B cell (primary cell): Measurements from ENCODE around the gene NPAS3. TPM values are rescaled to one million over a fixed set of nuclear protein-coding genes. Genes with fewer than 3 reads are reported as not detected.

ENCODE experiments used
- ATAC-seq: fragments of 200-7000 bp; cut with Tn5 transposase; one replicate; pipeline ENCODE4 v1.10.0; 2021; ENCODE audit warnings: low read depth, mild to moderate bottlenecking, moderate number of reproducible peaks, moderate library complexity
- CTCF ChIA-PET: fragments of 350-600 bp; sonication (Branson Sonifier 250); formaldehyde crosslinking; loops from one replicate; lab custom pipeline; 2021; ENCODE audit warnings: antibody characterized with exemption, inconsistent platforms; lab: Charles Lee
- POLR2A ChIA-PET: fragments of 350-600 bp; sonication (Branson Sonifier 250); formaldehyde crosslinking; loops from one replicate; lab custom pipeline; 2021; ENCODE audit warnings: antibody characterized with exemption; lab: Charles Lee
- DNase-seq: peaks from one replicate; pipeline ENCODE4 v3.0.0; 2013
- H2AFZ ChIP-seq: 2 replicates; pipeline ENCODE4 v1.6.1; 2012; ENCODE audit warnings: mild to moderate bottlenecking, low read depth, low read length; ENCODE audit not compliant: insufficient read depth, poor library complexity, severe bottlenecking
- H3K27ac ChIP-seq, 2 donors: 1 replicate in 1 of 2; 2 replicates in 1 of 2; pipeline ENCODE4 v1.5.1; 2012 to 2013; ENCODE audit warnings: low read length in 2 of 2, mild to moderate bottlenecking in 2 of 2, moderate library complexity in 1 of 2
- H3K27me3 ChIP-seq, 4 experiments: fragments of 200-600 bp in 1 of 4; sonication (generic) in 1 of 4; replicated peaks in 1 of 4; 1 replicate in 2 of 4; 2 replicates in 2 of 4; pipeline versions ENCODE4 v1.6.1 to v1.7.0; 2013 to 2016; ENCODE audit warnings: low read length in 3 of 4, mild to moderate bottlenecking in 2 of 4, mixed read lengths in 1 of 4, moderate library complexity in 1 of 4; ENCODE audit not compliant: insufficient read depth in 4 of 4, control insufficient read depth in 3 of 4; ENCODE audit errors: control extremely low read depth in 1 of 4
- H3K36me3 ChIP-seq, 2 experiments: replicated peaks in 1 of 2; 1 replicate in 1 of 2; 2 replicates in 1 of 2; pipeline versions ENCODE4 v1.6.1 to v1.7.1; 2013; ENCODE audit warnings: low read length in 1 of 2; ENCODE audit not compliant: insufficient read depth in 2 of 2, control insufficient read depth in 1 of 2; ENCODE audit errors: control extremely low read depth in 1 of 2, extremely low read depth in 1 of 2
- H3K4me1 ChIP-seq, 2 donors: fragments of 200-600 bp in 1 of 2; sonication (generic) in 1 of 2; 1 replicate in 1 of 2; 2 replicates in 1 of 2; pipeline versions ENCODE4 v1.5.1 to v1.6.1; 2013 to 2017; ENCODE audit warnings: low read length in 2 of 2; ENCODE audit not compliant: control insufficient read depth in 2 of 2, insufficient read depth in 2 of 2
- H3K4me2 ChIP-seq: replicated peaks from 2 replicates; pipeline ENCODE3; 2012; ENCODE audit warnings: mild to moderate bottlenecking, low read depth, low read length; ENCODE audit not compliant: poor library complexity, severe bottlenecking
- H3K4me3 ChIP-seq, 5 experiments: fragments of 200-600 bp in 1 of 5; sonication (generic) in 1 of 5; 1 replicate in 3 of 5; 2 replicates in 2 of 5; pipeline versions ENCODE4 v1.5.1 to v1.7.0; 2011 to 2016; ENCODE audit warnings: low read length in 4 of 5, mild to moderate bottlenecking in 4 of 5, low read depth in 2 of 5, control low read depth in 1 of 5, moderate library complexity in 1 of 5; ENCODE audit not compliant: insufficient read depth in 1 of 5; ENCODE audit errors: control extremely low read depth in 1 of 5, extremely low read depth in 1 of 5
- H3K79me2 ChIP-seq: fragments of 200-600 bp; sonication (generic); one replicate; pipeline ENCODE4 v1.6.0; 2016; ENCODE audit warnings: low read length; ENCODE audit not compliant: control insufficient read depth, insufficient read depth
- H3K9ac ChIP-seq: fragments of 200-600 bp; sonication (generic); 2 replicates; pipeline ENCODE4 v1.6.1; 2017; ENCODE audit warnings: mild to moderate bottlenecking, low read length, moderate library complexity
- H3K9me3 ChIP-seq, 3 donors: one replicate each; pipeline versions ENCODE4 v1.6.1 to v1.7.1; 2013; ENCODE audit warnings: low read length in 2 of 3; ENCODE audit not compliant: control insufficient read depth in 2 of 3, insufficient read depth in 1 of 3; ENCODE audit errors: control extremely low read depth in 1 of 3
- H4K20me1 ChIP-seq: 2 replicates; pipeline ENCODE4 v1.6.0; 2012; ENCODE audit warnings: mild to moderate bottlenecking, low read length; ENCODE audit not compliant: insufficient read depth, control insufficient read depth, poor library complexity, severe bottlenecking
- H3K27ac Mint-ChIP-seq: one replicate; pipeline ENCODE4 v1.8.0; 2021; ENCODE audit warnings: mixed read lengths
- H3K27me3 Mint-ChIP-seq: one replicate; pipeline ENCODE4 v1.8.0; 2021; ENCODE audit warnings: mixed read lengths
- H3K4me1 Mint-ChIP-seq: one replicate; pipeline ENCODE4 v1.8.0; 2021; ENCODE audit warnings: mixed read lengths
- H3K4me3 Mint-ChIP-seq: one replicate; pipeline ENCODE4 v1.8.0; 2021; ENCODE audit warnings: mixed read lengths
- H3K9me3 Mint-ChIP-seq: one replicate; pipeline ENCODE4 v1.8.0; 2022; ENCODE audit warnings: mixed read lengths; ENCODE audit not compliant: insufficient read depth
- CTCF ChIP-seq: fragments of 200-600 bp; IDR thresholded peaks from one replicate; pipeline ENCODE4 v1.8.0; 2022; ENCODE audit warnings: antibody characterized with exemption, mild to moderate bottlenecking
- EZH2 ChIP-seq: IDR thresholded peaks from 2 replicates; pipeline ENCODE4 v1.6.1; 2012; ENCODE audit warnings: borderline replicate concordance, low read depth, mild to moderate bottlenecking, moderate library complexity, low read length; ENCODE audit not compliant: insufficient read depth, poor library complexity, severe bottlenecking
- WGBS: methylation state at CpG from one replicate; pipeline ENCODE4 v1.1.5; 2013; ENCODE audit warnings: missing lambda C conversion rate; ENCODE audit not compliant: insufficient coverage; 5-methylcytosine and 5-hydroxymethylcytosine counted together
- intact Hi-C: fragments of 100-400 bp; cut with micrococcal nuclease; formaldehyde crosslinking; loops from one replicate; pipeline ENCODE4 v1.10.0; 2022
- polyA plus RNA-seq: library from polyadenylated mRNA; depleted of rRNA; stranded (reverse); fragments of >200 nt; gene quantifications from 2 replicates; pipeline ENCODE4 v1.2.3, GENCODE V29; 2012
- total RNA-seq, 2 donors: library from RNA; stranded (reverse); fragments of 120-200 nt in 1 of 2; gene quantifications; 1 replicate in 1 of 2; 2 replicates in 1 of 2; pipeline versions ENCODE4 v1.2.3 to v1.2.4, GENCODE V29; 2013 to 2022

NPAS3 gene
- total and polyA plus RNA-seq, 2 donors (not counting 1 experiment from before 2014, with no cell fraction given): not detected

- Mint-ChIP-seq H3K4me3 (no peak overlapping the region), H3K4me1 (no peaks in the 10 kb centered on the region), H3K27ac (no peak overlapping the region), H3K27me3 (no peaks in the 10 kb centered on the region), H3K9me3 (no peaks in the 10 kb centered on the region)
- 97% methylated on average over 3 of the region's 5 CpGs for WGBS
- H3K9me3 ChIP-seq: no peaks in the 10 kb centered on the region
- H3K4me1 ChIP-seq: no peaks in the 10 kb centered on the region
- no peaks in the 10 kb centered on the region for H4K20me1 ChIP-seq
- no peaks in the 10 kb centered on the region for H3K27me3 ChIP-seq
- H3K9ac ChIP-seq: no peak overlapping the region
- no peak overlapping the region for H3K4me3 ChIP-seq
- no peak overlapping the region for H3K4me2 ChIP-seq
- no peaks in the 10 kb centered on the region for H3K36me3 ChIP-seq
- ChIA-PET CTCF (interaction anchor here (2.4 kb wide), 1 partner anchor 66 kb away, joined by 6 read pairs; no protein-coding TSS in a partner anchor), POLR2A (no interaction called here)
- H2AFZ ChIP-seq: no peak overlapping the region
- H3K27ac ChIP-seq: no peak overlapping the region
- intact Hi-C loops: no loop called here
- no peak for TF ChIP-seq EZH2
- no peak for TF ChIP-seq CTCF
- DNase-seq (no peak), ATAC-seq (no peak)
- H3K79me2 ChIP-seq: no peaks in the 10 kb centered on the region
Observed at GRCh38 chr14:33726685-33727084, 788.0 kb downstream of the NPAS3 start.

GRCh38 chr14:33727606-33728005, 788.9 kb downstream of the NPAS3 start:
- no peaks in the 10 kb centered on the region for H3K9me3 Mint-ChIP-seq
- H3K9me3 ChIP-seq: no peaks in the 10 kb centered on the region
- ChIA-PET POLR2A (no interaction called here), CTCF (interaction anchor here (2.4 kb wide), 1 partner anchor 65 kb away, joined by 6 read pairs; no protein-coding TSS in a partner anchor)
- no peak overlapping the region for H2AFZ ChIP-seq
- H3K27ac ChIP-seq: no peak overlapping the region
- 93% methylated on average over 2 of the region's 6 CpGs for WGBS
- no peak overlapping the region for H3K4me3 ChIP-seq
- no peaks in the 10 kb centered on the region for H4K20me1 ChIP-seq
- H3K36me3 ChIP-seq: no peaks in the 10 kb centered on the region
- H3K4me1 ChIP-seq: no peaks in the 10 kb centered on the region
- no peaks in the 10 kb centered on the region for H3K27me3 Mint-ChIP-seq
- no peaks in the 10 kb centered on the region for H3K4me1 Mint-ChIP-seq
- no peak for TF ChIP-seq CTCF
- no peak for TF ChIP-seq EZH2
- H3K4me3 Mint-ChIP-seq: no peak overlapping the region
- no peaks in the 10 kb centered on the region for H3K79me2 ChIP-seq
- intact Hi-C loops: no loop called here
- H3K27me3 ChIP-seq: no peaks in the 10 kb centered on the region
- H3K4me2 ChIP-seq: no peak overlapping the region
- no peak overlapping the region for H3K27ac Mint-ChIP-seq
- DNase-seq (no peak), ATAC-seq (no peak)
- no peak overlapping the region for H3K9ac ChIP-seq
